Measurements from ENCODE around the gene SCN1B. TPM values are rescaled to one million over a fixed set of nuclear protein-coding genes. Genes with fewer than 3 reads are reported as not detected.
A peak's percentile ranks its signal among the peaks of the same experiment; 100 is the strongest.

SCN1B gene
- total and polyA plus RNA-seq, 2 of the 13 experiments (the other 11 are each of a cell fraction or from before 2014, with no cell fraction given), result 2.7 to 20.1 TPM

DNA sequence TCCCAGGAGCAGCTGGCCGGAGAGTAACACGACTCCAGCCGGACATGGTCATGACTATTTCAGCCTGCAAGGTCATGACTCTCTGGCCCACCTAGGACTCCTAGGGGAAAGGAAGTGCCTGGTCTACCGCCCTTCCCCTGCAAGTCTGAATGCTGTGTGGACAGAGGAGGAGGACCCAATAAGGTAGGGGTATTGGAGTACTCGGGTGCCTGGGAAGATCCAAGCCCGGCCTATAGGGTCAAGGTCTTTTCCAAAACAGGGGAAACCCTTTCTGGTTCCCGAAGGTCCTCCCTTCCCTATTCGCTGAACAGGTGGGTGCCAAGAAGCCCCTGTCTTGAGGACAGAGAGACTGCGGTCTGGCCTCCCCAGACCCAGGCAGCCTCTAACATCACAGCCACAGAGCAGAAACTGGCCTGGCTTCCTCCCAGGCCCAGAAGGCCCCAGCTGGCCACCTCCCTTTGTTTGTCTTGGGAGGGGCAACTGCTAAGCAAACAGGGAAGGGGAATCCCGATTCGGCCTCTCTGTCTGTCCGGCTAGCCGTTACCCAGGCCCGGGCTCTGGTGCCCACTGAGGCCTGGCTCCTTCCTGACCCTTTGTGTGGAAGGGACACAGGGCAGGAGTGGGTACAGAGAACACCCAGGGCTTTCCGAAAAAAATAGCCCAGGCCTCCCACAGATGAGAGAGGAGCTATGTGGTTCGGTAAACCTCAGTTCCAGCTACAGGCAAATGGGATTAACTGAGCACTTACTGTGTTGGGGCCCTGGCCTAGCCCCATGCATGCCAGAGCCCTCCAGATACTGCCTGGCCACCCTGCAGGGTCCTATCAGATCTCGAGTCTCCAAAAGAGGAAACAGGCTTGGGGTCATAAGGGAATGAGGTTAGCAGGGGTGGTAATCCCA, 35.4 kb upstream of the SCN1B start (continued):
- TF ChIP-seq SNRNP70 (IDR thresholded peaks at IDR 0.05; ENCODE audit: low read depth, low read length), result no peak
- TF ChIP-seq ARHGAP35 (CRISPR knock-in tag; IDR thresholded peaks at IDR 0.05; ENCODE audit: borderline replicate concordance), result no peak
- TF ChIP-seq SRSF4 (IDR thresholded peaks at IDR 0.05; ENCODE audit: low read depth, low read length, poor library complexity, severe bottlenecking), result no peak
- TF ChIP-seq PITX1 (CRISPR knock-in tag; IDR thresholded peaks at IDR 0.05), result peak; percentile 76
- TF ChIP-seq ZNF331 (CRISPR knock-in tag; IDR thresholded peaks at IDR 0.05), result peak; percentile 77; the same call in 1 of the 2 replicates
- peak; percentile 23 for TF ChIP-seq TBL1XR1 (IDR thresholded peaks at IDR 0.05; ENCODE audit: borderline replicate concordance, low read length, partially characterized antibody)
- no peak for TF ChIP-seq JUNB (CRISPR knock-in tag; IDR thresholded peaks at IDR 0.05; ENCODE audit: borderline replicate concordance)
- TF ChIP-seq YEATS2 (CRISPR knock-in tag; IDR thresholded peaks at IDR 0.05; ENCODE audit: borderline replicate concordance), result peak; percentile 73; the same call in 1 of the 2 replicates
- TF ChIP-seq HIVEP1 (CRISPR knock-in tag; IDR thresholded peaks at IDR 0.05), result peak; percentile 99
- TF ChIP-seq ZNF20 (CRISPR knock-in tag; IDR thresholded peaks at IDR 0.05), result no peak
- TF ChIP-seq TCF7 (IDR thresholded peaks at IDR 0.05; ENCODE audit: low read depth), result peak; percentile 58
- peak; percentile 69; the same call in 1 of the 2 replicates for TF ChIP-seq ZNF543 (CRISPR knock-in tag; IDR thresholded peaks at IDR 0.05)
- TF ChIP-seq ZNF24 (IDR thresholded peaks at IDR 0.05), result no peak
- TF ChIP-seq, protein P1, sequence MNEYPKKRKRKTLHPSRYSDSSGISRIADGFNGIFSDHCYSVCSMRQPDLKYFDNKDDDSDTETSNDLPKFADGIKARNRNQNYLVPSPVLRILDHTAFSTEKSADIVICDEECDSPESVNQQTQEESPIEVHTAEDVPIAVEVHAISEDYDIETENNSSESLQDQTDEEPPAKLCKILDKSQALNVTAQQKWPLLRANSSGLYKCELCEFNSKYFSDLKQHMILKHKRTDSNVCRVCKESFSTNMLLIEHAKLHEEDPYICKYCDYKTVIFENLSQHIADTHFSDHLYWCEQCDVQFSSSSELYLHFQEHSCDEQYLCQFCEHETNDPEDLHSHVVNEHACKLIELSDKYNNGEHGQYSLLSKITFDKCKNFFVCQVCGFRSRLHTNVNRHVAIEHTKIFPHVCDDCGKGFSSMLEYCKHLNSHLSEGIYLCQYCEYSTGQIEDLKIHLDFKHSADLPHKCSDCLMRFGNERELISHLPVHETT (CRISPR knock-in tag; conservative IDR thresholded peaks at IDR 0.05), result peak; percentile 45; the same call in 1 of the 2 replicates
- TF ChIP-seq ZNF782 (CRISPR knock-in tag; IDR thresholded peaks at IDR 0.05; ENCODE audit: borderline replicate concordance), result no peak; the same call in 1 of the 2 replicates
- TF ChIP-seq, protein P2, sequence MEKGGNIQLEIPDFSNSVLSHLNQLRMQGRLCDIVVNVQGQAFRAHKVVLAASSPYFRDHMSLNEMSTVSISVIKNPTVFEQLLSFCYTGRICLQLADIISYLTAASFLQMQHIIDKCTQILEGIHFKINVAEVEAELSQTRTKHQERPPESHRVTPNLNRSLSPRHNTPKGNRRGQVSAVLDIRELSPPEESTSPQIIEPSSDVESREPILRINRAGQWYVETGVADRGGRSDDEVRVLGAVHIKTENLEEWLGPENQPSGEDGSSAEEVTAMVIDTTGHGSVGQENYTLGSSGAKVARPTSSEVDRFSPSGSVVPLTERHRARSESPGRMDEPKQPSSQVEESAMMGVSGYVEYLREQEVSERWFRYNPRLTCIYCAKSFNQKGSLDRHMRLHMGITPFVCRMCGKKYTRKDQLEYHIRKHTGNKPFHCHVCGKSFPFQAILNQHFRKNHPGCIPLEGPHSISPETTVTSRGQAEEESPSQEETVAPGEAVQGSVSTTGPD (CRISPR knock-in tag; IDR thresholded peaks at IDR 0.05), result no peak
- TF ChIP-seq KLF11 (CRISPR knock-in tag; IDR thresholded peaks at IDR 0.05), result peak; percentile 71
- TF ChIP-seq JUN (CRISPR knock-in tag; IDR thresholded peaks at IDR 0.05), result 0 out of 2 replicates have a peak, but pooled peaks have one; percentile 59
- TF ChIP-seq, protein P3, sequence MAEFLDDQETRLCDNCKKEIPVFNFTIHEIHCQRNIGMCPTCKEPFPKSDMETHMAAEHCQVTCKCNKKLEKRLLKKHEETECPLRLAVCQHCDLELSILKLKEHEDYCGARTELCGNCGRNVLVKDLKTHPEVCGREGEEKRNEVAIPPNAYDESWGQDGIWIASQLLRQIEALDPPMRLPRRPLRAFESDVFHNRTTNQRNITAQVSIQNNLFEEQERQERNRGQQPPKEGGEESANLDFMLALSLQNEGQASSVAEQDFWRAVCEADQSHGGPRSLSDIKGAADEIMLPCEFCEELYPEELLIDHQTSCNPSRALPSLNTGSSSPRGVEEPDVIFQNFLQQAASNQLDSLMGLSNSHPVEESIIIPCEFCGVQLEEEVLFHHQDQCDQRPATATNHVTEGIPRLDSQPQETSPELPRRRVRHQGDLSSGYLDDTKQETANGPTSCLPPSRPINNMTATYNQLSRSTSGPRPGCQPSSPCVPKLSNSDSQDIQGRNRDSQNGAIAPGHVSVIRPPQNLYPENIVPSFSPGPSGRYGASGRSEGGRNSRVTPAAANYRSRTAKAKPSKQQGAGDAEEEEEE (CRISPR knock-in tag; IDR thresholded peaks at IDR 0.05; ENCODE audit: borderline replicate concordance), result no peak
- no peak for TF ChIP-seq CREBL2 (CRISPR knock-in tag; IDR thresholded peaks at IDR 0.05; ENCODE audit: borderline replicate concordance)
- TF ChIP-seq ELF1 (CRISPR knock-in tag; IDR thresholded peaks at IDR 0.05), result peak; percentile 72
- TF ChIP-seq SMARCC2 (IDR thresholded peaks at IDR 0.05), result no peak
- peak; percentile 94 for TF ChIP-seq ELF3 (CRISPR knock-in tag; IDR thresholded peaks at IDR 0.05)
- TF ChIP-seq EP300 (IDR thresholded peaks at IDR 0.05; ENCODE audit: low read depth in 2 of 2, low read length in 2 of 2), result peak in 1 of 2 experiments; percentile 77; a peak in 2 of 4 replicates
- peak; percentile 77 for TF ChIP-seq EP300 (CRISPR knock-in tag; IDR thresholded peaks at IDR 0.05; ENCODE audit: borderline replicate concordance)
- TF ChIP-seq JDP2 (CRISPR knock-in tag; IDR thresholded peaks at IDR 0.05; ENCODE audit: borderline replicate concordance), result no peak
